ENCODE data around the gene RWDD4.

DNA sequence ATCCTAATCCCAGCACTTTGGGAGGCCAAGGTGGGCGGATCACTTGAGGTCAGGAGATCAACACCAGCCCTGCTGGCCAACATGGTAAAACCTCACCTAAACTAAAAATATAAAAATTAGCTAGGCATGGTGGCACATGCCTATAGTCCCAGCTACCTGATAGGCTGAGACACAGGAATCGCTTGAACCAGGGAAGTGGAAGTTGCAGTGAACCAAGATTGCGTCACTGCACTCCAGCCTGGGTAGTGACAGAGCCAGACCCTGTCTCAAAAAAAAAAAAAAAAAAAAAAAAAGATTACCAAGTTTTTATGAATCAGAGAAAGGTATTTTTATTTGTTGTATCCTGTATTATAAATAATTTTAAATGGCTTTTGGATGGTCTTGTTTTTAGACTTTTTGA, 15.2 kb upstream of the RWDD4 start:
- no peak for TF ChIP-seq EZH2phosphoT487 (IDR thresholded peaks at IDR 0.05; ENCODE audit: borderline replicate concordance, low read length)
- TF ChIP-seq, protein P1, sequence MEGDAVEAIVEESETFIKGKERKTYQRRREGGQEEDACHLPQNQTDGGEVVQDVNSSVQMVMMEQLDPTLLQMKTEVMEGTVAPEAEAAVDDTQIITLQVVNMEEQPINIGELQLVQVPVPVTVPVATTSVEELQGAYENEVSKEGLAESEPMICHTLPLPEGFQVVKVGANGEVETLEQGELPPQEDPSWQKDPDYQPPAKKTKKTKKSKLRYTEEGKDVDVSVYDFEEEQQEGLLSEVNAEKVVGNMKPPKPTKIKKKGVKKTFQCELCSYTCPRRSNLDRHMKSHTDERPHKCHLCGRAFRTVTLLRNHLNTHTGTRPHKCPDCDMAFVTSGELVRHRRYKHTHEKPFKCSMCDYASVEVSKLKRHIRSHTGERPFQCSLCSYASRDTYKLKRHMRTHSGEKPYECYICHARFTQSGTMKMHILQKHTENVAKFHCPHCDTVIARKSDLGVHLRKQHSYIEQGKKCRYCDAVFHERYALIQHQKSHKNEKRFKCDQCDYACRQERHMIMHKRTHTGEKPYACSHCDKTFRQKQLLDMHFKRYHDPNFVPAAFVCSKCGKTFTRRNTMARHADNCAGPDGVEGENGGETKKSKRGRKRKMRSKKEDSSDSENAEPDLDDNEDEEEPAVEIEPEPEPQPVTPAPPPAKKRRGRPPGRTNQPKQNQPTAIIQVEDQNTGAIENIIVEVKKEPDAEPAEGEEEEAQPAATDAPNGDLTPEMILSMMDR (conservative IDR thresholded peaks at IDR 0.05; ENCODE audit: low read depth, low read length) = no peak

Measured in PC-3 (cell line).